ENCODE measurements around the gene ARAP2.

DNA sequence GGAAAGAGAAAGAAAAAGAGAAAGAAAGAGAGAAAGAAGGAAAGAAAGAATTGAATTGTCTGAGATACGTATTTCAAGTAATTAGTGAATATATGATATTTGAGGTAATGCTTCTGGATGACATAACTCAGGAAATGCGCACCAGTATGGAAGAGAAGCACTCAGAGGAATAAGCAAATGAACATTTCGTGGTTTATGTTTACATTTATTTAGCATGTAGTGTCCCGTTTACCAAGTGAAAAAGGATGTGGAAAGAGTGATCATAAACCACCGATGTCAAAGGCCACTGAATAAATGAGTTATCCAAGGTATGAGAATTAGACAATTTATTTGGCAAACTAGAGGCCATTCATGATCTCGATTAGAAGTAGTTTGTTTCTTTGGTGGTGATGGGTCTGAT is 200.4 kb downstream of the ARAP2 start:
- TF ChIP-seq, protein P1, sequence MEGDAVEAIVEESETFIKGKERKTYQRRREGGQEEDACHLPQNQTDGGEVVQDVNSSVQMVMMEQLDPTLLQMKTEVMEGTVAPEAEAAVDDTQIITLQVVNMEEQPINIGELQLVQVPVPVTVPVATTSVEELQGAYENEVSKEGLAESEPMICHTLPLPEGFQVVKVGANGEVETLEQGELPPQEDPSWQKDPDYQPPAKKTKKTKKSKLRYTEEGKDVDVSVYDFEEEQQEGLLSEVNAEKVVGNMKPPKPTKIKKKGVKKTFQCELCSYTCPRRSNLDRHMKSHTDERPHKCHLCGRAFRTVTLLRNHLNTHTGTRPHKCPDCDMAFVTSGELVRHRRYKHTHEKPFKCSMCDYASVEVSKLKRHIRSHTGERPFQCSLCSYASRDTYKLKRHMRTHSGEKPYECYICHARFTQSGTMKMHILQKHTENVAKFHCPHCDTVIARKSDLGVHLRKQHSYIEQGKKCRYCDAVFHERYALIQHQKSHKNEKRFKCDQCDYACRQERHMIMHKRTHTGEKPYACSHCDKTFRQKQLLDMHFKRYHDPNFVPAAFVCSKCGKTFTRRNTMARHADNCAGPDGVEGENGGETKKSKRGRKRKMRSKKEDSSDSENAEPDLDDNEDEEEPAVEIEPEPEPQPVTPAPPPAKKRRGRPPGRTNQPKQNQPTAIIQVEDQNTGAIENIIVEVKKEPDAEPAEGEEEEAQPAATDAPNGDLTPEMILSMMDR (conservative IDR thresholded peaks at IDR 0.05 in 1 of 2, IDR thresholded peaks at IDR 0.05 in 1 of 2; ENCODE audit: extremely low read depth in 1 of 2, insufficient read depth in 1 of 2, low read depth in 1 of 2, low read length in 2 of 2): no peak
- TF ChIP-seq EZH2 (IDR thresholded peaks at IDR 0.05; ENCODE audit: borderline replicate concordance, low read length): no peak

All from mammary epithelial cell (primary cell).